ENCODE data around the gene ALDH1L1. TPM values are rescaled to one million over a fixed set of nuclear protein-coding genes. Genes with fewer than 3 reads are reported as not detected.

ALDH1L1 gene
- total RNA-seq, 1 experiment from 2014 or later = 1.2 TPM

GRCh38 chr3:126131881-126132750, 48.3 kb downstream of the ALDH1L1 start (continued):
- no peak for TF ChIP-seq IRF1 (CRISPR knock-in tag; IDR thresholded peaks at IDR 0.05)
- no peak for TF ChIP-seq TEAD1 (CRISPR knock-in tag; IDR thresholded peaks at IDR 0.05)

GRCh38 chr3:126130981-126131745, 49.2 kb downstream of the ALDH1L1 start:
- no peak for TF ChIP-seq ZNF219 (CRISPR knock-in tag; IDR thresholded peaks at IDR 0.05; ENCODE audit: borderline replicate concordance)
- Mint-ChIP-seq H3K27ac (no peak overlapping the region), H3K4me3 (no peak overlapping the region), H3K36me3 (no peaks in the 10 kb centered on the region), H3K4me1 (peaks cover 22% of the 10 kb centered on the region), H3K9me3 (no peaks in the 10 kb centered on the region), H3K27me3 (ENCODE audit: low read depth) (peaks cover 22% of the 10 kb centered on the region)
- DNase-seq (ENCODE audit: low spot score) (peak; percentile 5), ATAC-seq (no peak)
- ChIA-PET CTCF (interaction anchor here (1.2 to 1.9 kb wide), 3 partner anchors 24 to 359 kb away, joined by 3 to 5 read pairs (median 4); no protein-coding TSS in a partner anchor), POLR2A (interaction anchor here (0.6 kb wide), 1 partner anchor 27 kb away, joined by 4 read pairs; no protein-coding TSS in a partner anchor)

- peaks cover 20% of the 10 kb centered on the region for H3K27me3 Mint-ChIP-seq (ENCODE audit: low read depth)
- no peaks in the 10 kb centered on the region for H3K36me3 Mint-ChIP-seq
- H3K4me3 Mint-ChIP-seq = no peak overlapping the region
- H3K4me1 Mint-ChIP-seq = peaks cover 22% of the 10 kb centered on the region
- DNase-seq (ENCODE audit: low spot score) (no peak), ATAC-seq (no peak)
- ChIA-PET CTCF (interaction anchor here (1.2 kb wide), 1 partner anchor 27 kb away, joined by 5 read pairs; no protein-coding TSS in a partner anchor), POLR2A (interaction anchor here (0.6 kb wide), 1 partner anchor 28 kb away, joined by 4 read pairs; no protein-coding TSS in a partner anchor)
- H3K9me3 Mint-ChIP-seq = no peaks in the 10 kb centered on the region
- H3K27ac Mint-ChIP-seq = no peak overlapping the region
- TF ChIP-seq ZNF396 (CRISPR knock-in tag; IDR thresholded peaks at IDR 0.05; ENCODE audit: borderline replicate concordance) (no peak), SP1 (CRISPR knock-in tag; conservative IDR thresholded peaks at IDR 0.05) (no peak), ZNF423 (CRISPR knock-in tag; IDR thresholded peaks at IDR 0.05) (no peak), MAX (CRISPR knock-in tag; IDR thresholded peaks at IDR 0.05) (no peak), SOX15 (CRISPR knock-in tag; IDR thresholded peaks at IDR 0.05) (no peak), AR (CRISPR knock-in tag; IDR thresholded peaks at IDR 0.05) (no peak), PRRX2 (CRISPR knock-in tag; IDR thresholded peaks at IDR 0.05) (no peak), OVOL2 (CRISPR knock-in tag; IDR thresholded peaks at IDR 0.05; ENCODE audit: borderline replicate concordance) (no peak), JUN (CRISPR knock-in tag; IDR thresholded peaks at IDR 0.05) (no peak), ZBTB21 (CRISPR knock-in tag; IDR thresholded peaks at IDR 0.05; ENCODE audit: borderline replicate concordance) (no peak), ERG (CRISPR knock-in tag; IDR thresholded peaks at IDR 0.05) (no peak), AFF4 (CRISPR knock-in tag; IDR thresholded peaks at IDR 0.05; ENCODE audit: borderline replicate concordance) (no peak), ZNF138 (CRISPR knock-in tag; conservative IDR thresholded peaks at IDR 0.05) (no peak), TP53 (CRISPR knock-in tag; IDR thresholded peaks at IDR 0.05) (no peak), ETV6 (CRISPR knock-in tag; IDR thresholded peaks at IDR 0.05) (no peak), EMX1 (CRISPR knock-in tag; IDR thresholded peaks at IDR 0.05) (no peak), GABPB1 (CRISPR knock-in tag; IDR thresholded peaks at IDR 0.05) (no peak), TEAD4 (CRISPR knock-in tag; IDR thresholded peaks at IDR 0.05) (no peak), ESRRA (CRISPR knock-in tag; IDR thresholded peaks at IDR 0.05; ENCODE audit: borderline replicate concordance) (no peak)
Measured at GRCh38 chr3:126130081-126130855, 50.1 kb downstream of the ALDH1L1 start.
